ENCODE data around the gene SSBP1.

- no peak for TF ChIP-seq CTCF (IDR thresholded peaks at IDR 0.05)
- no peak for TF ChIP-seq POLR2A (IDR thresholded peaks at IDR 0.05)
Observed at GRCh38 chr7:141712603-141713255, 25.4 kb upstream of the SSBP1 start.
